HG03460 (cell line): ENCODE data around the gene IFNA1.
"Not testable (repeated sequence)": the region's sequence is repeated elsewhere in the genome, so short reads cannot be mapped to it uniquely, and the experiment has no call there.

Experiments used
- ATAC-seq: cut with Tn5 transposase; IDR thresholded peaks from one replicate; pipeline ENCODE4 v1.9.1; 2021; ENCODE audit not compliant: unreplicated experiment

The IFNA1 gene

DNA sequence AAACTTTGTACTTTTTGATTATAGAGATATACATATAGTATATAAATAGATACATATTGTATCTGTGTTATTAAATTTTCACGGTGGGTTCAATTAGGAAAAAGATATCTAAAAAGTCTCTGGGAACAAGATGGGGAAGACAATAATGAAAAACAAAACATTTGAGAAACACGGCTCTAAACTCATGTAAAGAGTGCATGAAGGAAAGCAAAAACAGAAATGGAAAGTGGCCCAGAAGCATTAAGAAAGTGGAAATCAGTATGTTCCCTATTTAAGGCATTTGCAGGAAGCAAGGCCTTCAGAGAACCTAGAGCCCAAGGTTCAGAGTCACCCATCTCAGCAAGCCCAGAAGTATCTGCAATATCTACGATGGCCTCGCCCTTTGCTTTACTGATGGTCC, at the start of gene IFNA1:
TSS of gene IFNA1 (plus strand) at position 301 of the 400 bp plus-strand sequence. CDS start at position 370, 69 bp downstream.
- no peak for ATAC-seq

DNA sequence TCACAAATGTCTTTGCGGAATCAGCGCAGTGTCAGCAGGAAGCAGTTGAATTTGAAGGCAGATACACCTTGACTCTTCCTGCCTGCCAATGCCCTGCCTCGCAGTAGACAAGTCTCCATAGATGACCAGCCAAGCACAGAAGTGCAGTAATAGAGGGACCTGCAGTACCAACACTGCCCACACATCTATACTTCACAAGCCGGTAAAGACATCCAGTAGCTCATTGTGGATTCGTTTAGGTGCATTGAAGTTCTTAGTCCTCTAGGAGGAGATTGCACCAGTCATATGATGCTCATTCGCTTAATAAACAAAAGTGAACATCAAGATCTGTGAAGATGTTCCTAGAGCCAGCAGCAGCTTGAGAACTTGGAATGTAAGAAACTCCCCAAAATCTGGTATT, 48.0 kb upstream of the IFNA1 start:
- peak; percentile 75 for ATAC-seq

DNA sequence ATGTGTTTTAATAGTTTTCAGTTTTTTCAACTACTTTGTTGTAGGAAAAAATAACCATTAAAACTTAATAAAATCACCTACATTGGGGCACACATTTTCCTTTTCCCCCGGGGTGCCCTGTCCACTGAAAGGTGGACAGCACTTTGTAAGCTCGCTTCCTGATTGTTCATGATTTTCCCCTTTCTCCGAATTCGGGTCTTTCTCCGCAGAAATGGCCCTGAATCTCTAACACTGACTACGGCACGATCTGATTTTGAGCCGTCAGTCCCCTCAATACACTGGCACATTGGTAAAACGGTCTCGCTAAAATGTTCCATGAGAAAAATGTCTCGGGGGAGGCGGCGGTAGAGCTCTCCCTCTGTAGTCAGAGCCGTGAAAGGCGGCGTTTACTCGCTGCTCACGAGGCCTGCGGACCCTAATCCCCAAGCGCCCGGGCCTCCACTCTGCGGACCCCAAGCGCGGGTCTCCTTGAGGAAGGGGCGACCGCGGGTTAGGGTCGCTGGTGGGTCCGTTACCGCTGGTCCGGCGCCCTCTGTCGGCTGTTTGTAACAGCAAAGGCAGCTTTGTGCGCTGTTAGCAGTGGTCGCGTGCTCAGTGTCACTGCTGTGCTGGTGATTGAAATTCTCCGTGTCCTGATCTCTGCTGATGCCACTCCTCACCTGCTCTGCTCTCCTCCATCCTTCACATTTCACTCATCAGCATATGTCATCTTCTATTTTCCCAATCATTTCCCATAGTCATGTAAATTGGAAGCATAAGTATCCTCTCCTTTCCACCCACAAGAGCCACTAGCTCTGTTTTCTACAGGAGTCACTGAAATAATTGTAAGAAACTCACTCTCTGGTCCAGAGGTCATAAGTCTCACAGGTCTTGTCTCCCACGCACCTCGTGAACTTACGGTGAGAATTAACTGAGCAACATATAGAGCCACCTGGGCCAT, 44.2 kb upstream of the IFNA1 start:
- peak; percentile 66 for ATAC-seq

DNA sequence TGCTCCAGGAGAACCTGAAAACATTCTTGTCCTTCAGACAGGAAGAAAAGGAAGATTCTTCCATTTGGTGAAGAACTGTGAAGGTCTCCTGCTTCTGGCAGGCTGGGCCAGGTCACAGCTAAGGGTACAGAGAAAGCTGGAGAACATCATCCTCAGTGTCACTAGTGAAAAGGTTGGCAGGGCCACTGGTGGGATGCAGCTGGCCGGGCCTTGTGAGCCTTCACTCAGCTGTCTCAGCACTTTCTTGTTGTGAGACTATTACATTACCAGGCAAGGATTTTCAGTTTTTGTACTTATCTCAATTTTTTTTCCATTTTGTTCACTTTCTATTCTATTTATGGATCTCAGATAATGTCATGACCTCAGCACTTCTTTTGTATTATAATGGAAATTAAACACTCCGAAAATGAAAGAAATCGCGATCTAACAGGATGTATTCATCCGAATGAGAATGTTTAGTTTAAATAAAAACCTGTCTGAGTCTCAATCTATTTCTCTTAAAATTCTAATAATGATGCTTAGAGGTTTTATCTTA, 41.2 kb upstream of the IFNA1 start:
- no peak for ATAC-seq

DNA sequence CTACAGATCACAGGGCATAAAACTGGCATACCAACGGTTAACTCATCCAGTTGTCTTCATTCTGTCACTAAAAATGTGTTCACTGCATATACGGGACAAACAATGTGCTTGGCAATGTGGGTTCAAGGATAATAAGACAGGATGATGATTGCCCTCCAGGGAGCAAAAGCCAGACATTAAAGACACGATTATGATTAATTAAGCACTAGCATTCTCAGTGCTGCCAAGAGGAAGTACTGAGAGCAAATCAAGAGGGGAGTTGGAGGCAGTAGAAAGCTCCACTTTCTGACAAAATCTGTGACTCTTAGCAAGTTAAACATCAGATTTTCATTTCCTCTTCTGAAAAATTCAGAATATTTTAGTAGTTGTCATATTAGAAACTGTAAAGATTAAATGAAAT, 40.3 kb upstream of the IFNA1 start:
- ATAC-seq = no peak

DNA sequence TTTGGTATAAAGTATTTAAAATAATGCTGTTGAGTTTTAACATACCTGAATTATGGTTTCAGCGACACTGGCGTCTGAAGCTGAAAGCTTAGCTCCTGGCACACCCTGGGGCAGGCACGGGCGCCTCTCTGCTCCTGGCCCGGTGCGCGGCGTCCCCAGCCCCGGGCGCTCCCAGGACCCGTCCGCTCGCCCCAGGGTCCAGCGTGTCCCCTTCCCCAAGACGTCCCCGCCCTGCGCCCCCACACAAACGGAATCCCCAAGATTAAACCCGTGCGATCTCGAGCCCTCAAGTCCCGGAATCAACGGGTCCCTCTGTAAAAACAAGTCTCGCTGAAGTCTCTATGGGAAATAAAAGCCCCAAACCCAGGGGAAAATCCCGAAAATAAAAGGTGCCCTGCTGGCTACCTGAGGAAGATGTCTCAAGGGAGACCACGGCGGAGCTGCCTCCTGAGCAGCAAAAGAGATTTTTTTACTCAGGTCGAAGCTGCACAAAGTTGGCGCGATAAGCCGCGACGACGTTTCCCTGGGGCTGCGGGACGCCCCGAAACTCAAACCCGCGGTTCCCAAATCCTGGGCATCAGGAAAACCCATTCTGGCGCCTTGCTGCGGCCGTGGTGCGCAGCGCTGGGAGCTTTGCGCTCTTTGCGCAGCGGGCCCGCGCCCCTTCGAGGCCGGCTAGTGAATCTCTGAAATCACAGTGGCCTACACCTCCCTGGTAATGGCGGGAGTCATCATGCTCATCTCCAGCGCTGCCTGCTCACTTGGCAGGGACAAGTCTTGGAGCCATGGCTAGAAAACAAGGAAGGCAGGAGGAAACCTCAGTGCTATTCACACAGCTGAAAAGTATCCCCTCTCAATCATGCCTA, 37.6 kb upstream of the IFNA1 start:
- ATAC-seq = peak; percentile 60

DNA sequence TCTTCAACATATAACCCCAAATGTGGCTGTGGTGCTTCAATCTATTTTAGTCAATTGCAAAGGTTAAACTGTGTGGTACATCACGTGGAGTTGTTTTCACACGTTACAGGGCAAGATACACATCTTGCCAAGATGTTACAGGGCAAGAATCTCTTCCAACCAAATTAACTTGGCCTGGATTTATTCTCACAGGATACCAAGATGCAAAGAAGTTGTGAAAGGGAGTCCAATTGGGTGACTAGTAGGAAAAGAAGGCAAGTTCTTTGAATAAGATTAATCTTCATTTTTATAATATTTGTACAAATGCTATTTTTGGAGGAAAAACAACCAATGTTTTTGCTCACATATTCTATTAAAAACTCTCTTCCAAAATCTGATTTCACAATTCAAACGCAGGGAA, 36.1 kb upstream of the IFNA1 start:
- no peak for ATAC-seq

DNA sequence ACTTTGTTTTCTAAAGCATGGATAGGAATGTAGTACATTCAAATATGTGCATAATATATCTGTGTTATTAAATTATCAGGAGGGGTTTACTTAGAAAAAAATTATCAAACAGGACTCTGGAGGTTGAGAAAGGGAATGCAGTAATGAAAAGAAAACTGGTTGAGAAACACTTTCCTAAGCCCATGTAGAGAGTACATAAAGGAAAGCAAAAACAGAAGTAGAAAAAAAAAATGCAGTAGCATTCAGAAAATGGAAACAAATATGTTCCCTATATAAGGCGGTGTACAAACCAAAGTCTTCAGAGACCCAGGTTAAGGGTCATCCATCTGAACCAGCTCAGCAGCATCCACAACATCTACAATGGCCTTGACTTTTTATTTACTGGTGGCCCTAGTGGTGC, 31.4 kb upstream of the IFNA1 start, which contains the start of gene IFNA8:
TSS of gene IFNA8 (plus strand) at position 301 of the 400 bp plus-strand sequence. CDS start at position 361, 60 bp downstream.
- no peak for ATAC-seq

DNA sequence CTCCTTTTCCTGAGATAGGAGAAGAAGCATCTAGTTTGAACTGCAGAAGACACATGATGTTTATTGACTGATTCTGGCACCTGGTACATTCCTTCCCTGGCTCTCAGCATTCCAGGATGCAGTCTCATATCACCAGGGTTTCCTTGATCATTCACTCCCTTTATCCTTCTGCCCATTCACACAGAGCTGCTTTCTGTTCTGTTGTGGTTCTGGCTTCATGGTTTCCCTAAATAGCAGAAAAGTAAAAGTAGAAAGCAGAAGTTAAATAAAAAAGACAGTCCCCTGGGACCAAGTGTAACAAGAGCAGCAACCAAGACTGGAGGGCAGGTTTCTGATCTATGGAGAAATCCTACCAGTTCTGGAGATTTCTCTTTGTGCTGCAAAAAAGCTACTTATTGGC, 28.1 kb upstream of the IFNA1 start:
- peak; percentile 58 for ATAC-seq

DNA sequence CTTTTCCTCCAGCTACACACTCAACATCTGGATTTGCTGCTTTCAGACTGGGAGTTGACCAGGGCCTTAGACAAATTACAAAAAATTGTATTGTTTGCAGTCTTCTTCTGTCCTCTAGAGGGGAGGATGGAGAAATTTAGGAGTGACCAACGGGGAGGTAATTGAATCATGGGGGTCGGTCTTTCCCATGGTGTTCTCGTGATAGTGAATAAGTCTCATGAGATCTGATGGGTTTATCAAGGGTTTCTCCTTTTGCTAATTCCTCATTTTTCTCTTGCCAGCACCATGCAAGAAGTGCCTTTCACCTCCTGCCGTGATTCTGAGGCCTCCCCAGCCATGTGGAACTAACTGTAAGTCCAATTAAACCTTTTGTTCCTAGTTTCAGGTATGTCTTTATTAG, 27.1 kb upstream of the IFNA1 start:
- no peak for ATAC-seq

DNA sequence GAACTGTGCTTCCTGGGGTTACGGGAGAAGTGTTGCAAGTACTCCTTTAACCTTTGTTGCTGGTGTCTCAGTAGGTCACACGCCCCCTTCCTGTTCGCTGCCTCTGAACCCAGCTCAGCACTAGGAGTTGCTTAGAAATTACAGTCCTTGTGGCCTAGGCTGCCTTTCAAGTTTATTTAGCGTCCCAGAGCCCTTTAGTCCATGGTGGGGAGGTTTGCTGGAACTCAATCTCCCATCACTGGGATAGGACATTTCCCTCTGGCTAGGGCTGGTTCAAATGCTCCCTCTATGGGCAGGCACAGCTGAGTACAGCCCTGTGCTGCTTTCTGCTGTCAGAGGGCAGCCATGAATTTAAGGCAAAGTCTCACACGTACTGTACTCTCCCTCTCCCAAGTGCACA, 26.6 kb upstream of the IFNA1 start:
- ATAC-seq = peak; percentile 61

DNA sequence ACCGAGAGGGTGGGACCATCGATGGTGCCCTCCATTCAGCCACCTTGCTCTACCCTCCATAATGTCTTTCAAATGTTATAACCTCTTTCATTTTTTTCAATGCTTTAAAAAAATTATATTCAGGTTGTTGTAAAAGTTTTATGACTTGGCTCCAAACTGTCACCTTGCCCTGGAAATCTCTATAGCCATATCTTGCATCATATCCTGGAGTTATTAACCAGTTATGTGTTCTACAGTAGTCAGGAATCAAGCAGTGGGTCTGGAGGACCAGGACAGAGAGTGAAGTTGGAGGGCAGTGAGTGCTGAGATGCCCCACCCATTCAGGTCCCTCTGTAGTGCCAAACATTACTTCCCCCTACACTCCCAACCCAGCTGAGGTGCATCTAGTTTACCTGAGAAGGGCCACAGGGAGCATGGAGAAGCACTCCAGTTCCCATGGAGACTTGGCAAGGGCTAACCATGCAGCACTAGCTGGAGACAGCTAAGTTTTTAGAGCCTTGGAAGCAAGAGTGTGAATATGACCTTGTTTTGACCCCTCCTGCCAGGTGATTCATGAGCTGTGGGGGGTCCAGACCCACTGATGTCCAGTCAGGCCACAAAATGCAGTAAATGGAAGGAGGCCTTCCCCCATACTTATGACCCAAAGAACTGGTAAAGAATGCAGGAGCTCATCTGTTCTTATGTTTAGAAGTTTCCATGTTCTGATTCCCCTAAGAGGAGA, 25.9 kb upstream of the IFNA1 start:
- no peak for ATAC-seq

DNA sequence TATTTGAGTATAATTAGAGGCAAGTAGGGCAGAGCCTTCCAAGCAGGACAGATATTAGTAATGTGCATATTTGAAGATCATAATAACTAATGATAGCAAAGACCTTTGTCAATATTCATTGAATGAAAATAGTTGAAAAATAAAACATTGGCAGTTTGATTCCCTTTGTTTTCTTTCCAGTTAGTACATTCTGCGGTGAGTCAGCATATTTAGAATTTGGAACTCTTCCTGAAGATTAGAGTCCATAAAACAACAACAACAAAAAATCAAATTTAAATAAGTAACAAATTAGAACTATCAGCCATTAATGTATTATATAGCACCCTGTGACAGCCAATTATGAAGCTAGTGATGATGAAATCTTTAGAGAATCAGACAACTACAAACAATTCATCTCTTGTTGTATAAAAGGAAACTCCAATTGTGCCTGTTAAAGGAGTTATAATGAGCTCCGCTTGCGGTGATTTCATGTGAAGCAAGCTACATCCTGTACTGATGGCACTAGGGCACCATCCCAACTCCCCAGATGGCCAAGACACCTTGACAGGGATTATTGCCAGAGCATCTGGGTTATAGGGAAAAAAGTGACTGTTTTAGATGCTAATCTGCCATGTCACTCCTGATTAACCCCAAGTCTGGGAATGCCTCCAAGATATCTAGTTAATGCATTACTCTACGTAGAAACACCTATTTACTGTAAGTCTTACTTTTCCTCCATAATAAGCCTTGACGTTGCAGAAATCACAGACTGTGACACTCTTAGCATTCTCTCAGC, 24.6 kb upstream of the IFNA1 start:
- ATAC-seq = no peak

DNA sequence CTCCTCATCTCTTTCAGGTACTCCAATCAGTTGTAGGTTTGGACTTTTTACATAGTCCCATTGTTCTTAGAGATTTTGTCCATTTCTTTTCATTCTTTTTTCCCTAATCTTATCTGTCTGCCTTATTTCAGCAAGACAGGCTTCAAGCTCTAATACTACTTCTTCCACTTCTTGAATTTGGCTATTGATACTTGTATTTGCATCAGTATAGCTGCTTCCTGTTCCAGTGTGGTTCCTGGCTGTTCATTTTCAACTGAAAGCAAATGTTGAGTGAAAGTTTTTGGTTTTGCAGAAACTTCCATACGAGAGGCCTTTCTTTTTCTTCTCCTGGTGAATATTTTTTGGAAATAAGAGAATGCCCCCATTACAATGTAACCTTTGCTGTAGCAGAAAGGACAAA, 12.0 kb upstream of the IFNA1 start:
- peak; percentile 46 for ATAC-seq

DNA sequence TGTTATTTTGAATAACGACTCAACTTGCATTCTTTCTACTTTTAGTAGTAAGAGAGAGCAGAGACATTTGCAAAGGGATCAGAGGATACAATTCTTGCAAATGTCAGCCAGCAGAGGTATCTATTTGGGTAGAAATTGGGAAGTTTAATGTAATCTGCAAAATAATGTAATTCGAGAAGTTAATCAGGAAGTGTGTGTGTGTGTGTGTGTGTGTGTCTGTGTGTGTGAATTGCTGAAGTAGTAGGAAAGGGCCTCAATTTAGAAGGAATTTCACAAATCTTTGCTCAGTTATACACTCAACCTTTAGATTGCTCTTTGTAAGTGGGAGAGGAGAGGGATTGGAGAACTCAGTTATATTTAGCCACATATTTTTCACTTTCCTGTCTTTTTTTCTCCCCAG, 11.0 kb upstream of the IFNA1 start:
- ATAC-seq = no peak

DNA sequence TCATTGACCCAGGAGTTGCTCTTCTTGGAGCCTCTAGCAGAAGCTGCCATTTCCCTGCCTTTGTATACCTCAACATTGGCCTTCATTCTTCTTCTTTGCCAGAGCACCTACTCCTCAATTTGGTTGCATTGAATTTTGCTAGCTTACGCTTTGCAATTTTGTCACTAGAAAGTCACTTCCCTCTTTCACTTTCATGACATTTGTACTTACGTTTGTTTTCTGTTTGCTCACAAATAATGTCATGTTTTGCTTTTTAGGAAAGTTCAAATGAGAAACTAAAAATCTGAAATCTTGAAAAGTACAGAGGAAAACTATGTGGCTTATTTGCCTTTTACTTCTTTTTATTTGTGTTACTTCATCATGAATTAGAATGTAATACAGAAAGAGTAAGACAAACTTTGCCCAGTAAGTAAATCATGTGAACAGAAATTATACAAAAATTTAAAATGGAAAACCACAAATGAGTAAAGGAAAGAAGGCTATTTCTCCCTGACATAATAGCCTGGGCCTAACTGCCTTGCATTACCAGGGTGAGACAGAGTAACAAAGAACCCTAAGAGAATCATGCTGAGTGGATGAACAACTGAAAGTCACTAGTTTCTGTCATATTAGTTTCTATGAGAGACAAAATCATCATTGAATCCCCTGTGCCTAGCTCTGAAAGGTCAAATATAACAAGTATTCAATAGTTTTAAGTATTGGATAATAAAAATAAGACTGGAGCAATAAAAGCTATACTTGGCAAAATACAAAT, 7.4 kb upstream of the IFNA1 start:
- peak; percentile 63 for ATAC-seq

DNA sequence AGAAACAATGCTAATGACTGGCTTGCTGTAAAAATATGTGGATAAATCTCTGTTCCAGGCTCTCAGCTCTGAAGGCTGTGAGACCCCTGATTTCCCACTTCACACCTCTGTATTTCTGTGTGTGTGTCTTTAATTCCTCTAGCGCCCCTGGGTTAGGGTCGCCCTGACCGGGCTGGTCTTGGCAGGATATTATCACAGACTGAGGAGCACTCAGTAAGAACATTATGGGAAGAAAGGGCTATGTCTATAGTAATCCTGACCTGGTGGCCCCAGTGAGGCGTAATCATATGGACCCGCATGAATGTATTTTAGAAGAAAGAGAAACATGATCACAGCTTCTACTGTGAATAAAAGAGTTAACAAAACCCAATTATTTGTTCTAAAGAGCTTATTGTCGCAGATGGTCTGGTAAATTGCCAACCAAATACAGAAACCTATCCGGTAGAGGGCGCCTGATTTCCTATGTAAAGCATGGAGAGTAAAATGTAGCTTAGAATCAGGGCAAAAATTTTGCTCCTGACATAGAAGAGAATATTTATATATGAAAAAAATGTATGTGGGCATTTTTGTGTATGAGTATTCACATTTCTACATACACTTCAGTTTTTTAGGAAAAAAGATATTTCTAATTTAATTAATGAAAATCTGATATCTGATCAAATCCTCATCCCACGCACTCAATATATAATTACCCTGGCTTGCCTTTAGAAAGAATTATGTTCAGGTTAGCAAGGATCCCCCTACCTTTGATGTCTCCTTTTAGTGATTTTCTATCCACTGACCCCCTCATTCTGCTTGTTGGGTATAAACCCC, 5.8 kb upstream of the IFNA1 start:
- no peak for ATAC-seq

DNA sequence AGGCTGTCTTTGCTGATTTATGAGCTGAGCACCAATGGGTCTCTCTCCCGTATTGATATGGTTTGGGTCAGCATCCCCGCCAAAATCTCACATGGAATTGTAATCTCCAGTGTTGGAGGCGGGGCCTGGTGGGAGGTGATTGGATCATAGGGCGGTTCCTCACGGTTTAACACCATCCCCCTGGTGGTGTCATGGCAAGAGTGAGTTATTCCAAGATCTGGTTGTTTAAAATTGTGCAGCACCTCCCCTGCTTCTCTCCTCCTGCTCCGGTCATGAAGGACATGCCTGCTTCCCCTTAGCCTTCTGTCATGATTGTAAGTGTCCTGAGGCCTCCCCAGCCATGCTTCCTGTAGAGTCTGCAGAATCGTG, 5.2 kb upstream of the IFNA1 start:
- ATAC-seq = not testable (repeated sequence)
